T-helper 1 cell treated with Interleukin-12 subunit alpha and Interleukin-12 subunit beta and Interleukin-4 antibody, amounts not matched to agents 30 μg/mL and 1 μg/mL, for 36 hours (primary cell): ENCODE data around the gene PSMD11.
"Not testable (repeated sequence)": the region's sequence is repeated elsewhere in the genome, so short reads cannot be mapped to it uniquely, and the experiment has no call there.

Experiments used
- H3K27ac Mint-ChIP-seq: one replicate; pipeline ENCODE4 v1.8.0; 2021; ENCODE audit warnings: mild to moderate bottlenecking, mixed read lengths
- H3K27me3 Mint-ChIP-seq: one replicate; pipeline ENCODE4 v1.8.0; 2021; ENCODE audit warnings: low read depth, mixed read lengths
- H3K36me3 Mint-ChIP-seq: one replicate; pipeline ENCODE4 v1.8.0; 2021; ENCODE audit warnings: low read depth, mixed read lengths
- H3K4me1 Mint-ChIP-seq: one replicate; pipeline ENCODE4 v1.8.0; 2021; ENCODE audit warnings: low read depth, mixed read lengths
- H3K4me3 Mint-ChIP-seq: one replicate; pipeline ENCODE4 v1.8.0; 2021; ENCODE audit warnings: mild to moderate bottlenecking, moderate library complexity, mixed read lengths
- H3K9me3 Mint-ChIP-seq: one replicate; pipeline ENCODE4 v1.8.0; 2021; ENCODE audit warnings: mixed read lengths

PSMD11 gene

GRCh38 chr17:32520104-32520701 lies 75.9 kb downstream of the PSMD11 start:
- Mint-ChIP-seq H3K27ac (peak overlapping the region; percentile 90), H3K4me1 (peaks cover 47% of the 10 kb centered on the region), H3K9me3 (no peaks in the 10 kb centered on the region), H3K4me3 (peak overlapping the region; percentile 77), H3K36me3 (no peaks in the 10 kb centered on the region), H3K27me3 (peaks cover 12% of the 10 kb centered on the region)

- Mint-ChIP-seq H3K9me3 (no peaks in the 10 kb centered on the region), H3K4me1 (peaks cover 49% of the 10 kb centered on the region), H3K27ac (no peak overlapping the region), H3K4me3 (peak overlapping the region; percentile 77), H3K36me3 (peaks cover under 1% of the 10 kb centered on the region), H3K27me3 (peaks cover 14% of the 10 kb centered on the region)
These were observed 76.6 kb downstream of the PSMD11 start for GRCh38 chr17:32520737-32521404.

- H3K27me3 Mint-ChIP-seq: peaks cover 20% of the 10 kb centered on the region
- H3K4me1 Mint-ChIP-seq: peaks cover 42% of the 10 kb centered on the region
- no peaks in the 10 kb centered on the region for H3K9me3 Mint-ChIP-seq
- peaks cover 4% of the 10 kb centered on the region for H3K36me3 Mint-ChIP-seq
- peak overlapping the region; percentile 50 for H3K27ac Mint-ChIP-seq
- peak overlapping the region; percentile 17 for H3K4me3 Mint-ChIP-seq
These were observed 78.8 kb downstream of the PSMD11 start for GRCh38 chr17:32523017-32523680.

- H3K36me3 Mint-ChIP-seq: peaks cover 4% of the 10 kb centered on the region
- H3K9me3 Mint-ChIP-seq: no peaks in the 10 kb centered on the region
- H3K27ac Mint-ChIP-seq: peak overlapping the region; percentile 65
- H3K27me3 Mint-ChIP-seq: peaks cover 23% of the 10 kb centered on the region
- H3K4me3 Mint-ChIP-seq: peak overlapping the region; percentile 58
- peaks cover 43% of the 10 kb centered on the region for H3K4me1 Mint-ChIP-seq
These were observed 79.7 kb downstream of the PSMD11 start for GRCh38 chr17:32523827-32524552.

GRCh38 chr17:32524553-32524880 lies 80.2 kb downstream of the PSMD11 start:
- not testable (repeated sequence) for H3K4me3 Mint-ChIP-seq, H3K9me3 Mint-ChIP-seq, H3K27ac Mint-ChIP-seq, H3K36me3 Mint-ChIP-seq
- H3K27me3 Mint-ChIP-seq: peaks cover 24% of the 10 kb centered on the region
- peaks cover 43% of the 10 kb centered on the region for H3K4me1 Mint-ChIP-seq

GRCh38 chr17:32525122-32525521 lies 80.8 kb downstream of the PSMD11 start:
- Mint-ChIP-seq H3K4me1 (peaks cover 39% of the 10 kb centered on the region), H3K27ac (no peak overlapping the region), H3K4me3 (no peak overlapping the region), H3K27me3 (peaks cover 24% of the 10 kb centered on the region), H3K36me3 (peaks cover 4% of the 10 kb centered on the region), H3K9me3 (no peaks in the 10 kb centered on the region)

GRCh38 chr17:32527146-32527545 lies 82.8 kb downstream of the PSMD11 start:
- Mint-ChIP-seq H3K27ac (no peak overlapping the region), H3K9me3 (no peaks in the 10 kb centered on the region), H3K36me3 (peaks cover 4% of the 10 kb centered on the region), H3K4me3 (no peak overlapping the region), H3K4me1 (peaks cover 29% of the 10 kb centered on the region), H3K27me3 (peaks cover 21% of the 10 kb centered on the region)

- Mint-ChIP-seq H3K9me3 (no peaks in the 10 kb centered on the region), H3K36me3 (peaks cover 4% of the 10 kb centered on the region), H3K27me3 (peaks cover 31% of the 10 kb centered on the region), H3K4me1 (peaks cover 22% of the 10 kb centered on the region), H3K4me3 (no peak overlapping the region), H3K27ac (no peak overlapping the region)
These were observed 84.5 kb downstream of the PSMD11 start for GRCh38 chr17:32528825-32529224.

- peaks cover 4% of the 10 kb centered on the region for H3K36me3 Mint-ChIP-seq
- H3K27ac Mint-ChIP-seq: no peak overlapping the region
- peaks cover 17% of the 10 kb centered on the region for H3K4me1 Mint-ChIP-seq
- H3K4me3 Mint-ChIP-seq: no peak overlapping the region
- H3K9me3 Mint-ChIP-seq: no peaks in the 10 kb centered on the region
- peaks cover 31% of the 10 kb centered on the region for H3K27me3 Mint-ChIP-seq
These were observed 85.3 kb downstream of the PSMD11 start for GRCh38 chr17:32529604-32530003.
